K562 (cell line): Measurements from ENCODE around the gene NGRN. TPM values are rescaled to one million over a fixed set of nuclear protein-coding genes. Genes with fewer than 3 reads are reported as not detected.

Experiments used
- CCAR2 ChIP-seq: fragments of 200-400 bp; formaldehyde crosslinking; IDR thresholded peaks from 2 replicates; pipeline ENCODE4 v1.6.1; 2017; ENCODE audit warnings: mild to moderate bottlenecking, low read depth, low read length
- CHAMP1 ChIP-seq: fragments of 450-650 bp; IDR thresholded peaks from 2 replicates; pipeline ENCODE4 v1.6.1; 2016; ENCODE audit warnings: mild to moderate bottlenecking
- E2F6 ChIP-seq, 2 experiments: IDR thresholded peaks; 2 replicates each; pipeline ENCODE4 v1.6.1; 2011; ENCODE audit warnings: borderline replicate concordance in 1 of 2, control low read depth in 1 of 2, low read depth in 1 of 2, low read length in 1 of 2, mild to moderate bottlenecking in 1 of 2, mixed read lengths in 1 of 2, moderate library complexity in 1 of 2; ENCODE audit not compliant: insufficient read depth in 1 of 2, insufficient read length in 1 of 2, poor library complexity in 1 of 2, severe bottlenecking in 1 of 2; ENCODE audit errors: extremely low read depth in 1 of 2
- EP400 ChIP-seq: fragments of 450-650 bp; IDR thresholded peaks from 2 replicates; pipeline ENCODE4 v1.6.1; 2017; ENCODE audit warnings: antibody characterized with exemption, mild to moderate bottlenecking, moderate library complexity
- ETV1 ChIP-seq: fragments of 450-650 bp; conservative IDR thresholded peaks from 2 replicates; pipeline ENCODE4 v1.6.1; 2016; ENCODE audit warnings: missing genetic modification characterization, control low read depth, low read depth, missing compliant biosample characterization
- ETV6 ChIP-seq, 3 experiments: fragments of 150-350 bp in 1 of 3; sonication (generic) in 1 of 3; formaldehyde crosslinking in 1 of 3; IDR thresholded peaks; 2 replicates each; pipeline versions ENCODE4 v1.6.1 to v1.8.0; 2014 to 2022; ENCODE audit warnings: borderline replicate concordance in 2 of 3, low read depth in 2 of 3, antibody characterized with exemption in 1 of 3, low read length in 1 of 3, mild to moderate bottlenecking in 1 of 3, missing genetic modification reagents in 1 of 3
- HBP1 ChIP-seq: fragments of 450-650 bp; formaldehyde crosslinking; IDR thresholded peaks from 2 replicates; pipeline ENCODE4 v1.4.0; 2022; ENCODE audit warnings: missing genetic modification characterization
- KHSRP ChIP-seq: fragments of 450-650 bp; IDR thresholded peaks from 2 replicates; pipeline ENCODE4 v1.6.1; 2017
- LCOR ChIP-seq: sonication (generic); formaldehyde crosslinking; IDR thresholded peaks from 2 replicates; pipeline ENCODE4 v1.8.0; 2022; ENCODE audit warnings: mild to moderate bottlenecking, missing genetic modification reagents
- MAX ChIP-seq: sonication (generic); formaldehyde crosslinking; IDR thresholded peaks from 2 replicates; pipeline ENCODE4 v1.9.0; 2022; ENCODE audit warnings: mild to moderate bottlenecking, missing genetic modification reagents
- MBD2 ChIP-seq: sonication (generic); IDR thresholded peaks from 2 replicates; pipeline ENCODE4 v1.6.1; 2016; ENCODE audit warnings: low read depth, borderline replicate concordance
- RFX5 ChIP-seq: IDR thresholded peaks from 2 replicates; pipeline ENCODE4 v1.6.1; 2011; ENCODE audit warnings: low read depth, mild to moderate bottlenecking, improper control_type of control experiment, low read length
- RFX7 ChIP-seq: fragments of 250-450 bp; sonication (Bioruptor Pico); IDR thresholded peaks from 2 replicates; pipeline ENCODE4 v1.5.1; 2021; ENCODE audit warnings: mild to moderate bottlenecking
- SIN3A ChIP-seq, 2 experiments: fragments of 150-350 bp in 1 of 2; IDR thresholded peaks; 2 replicates each; pipeline ENCODE4 v1.6.1; 2011 to 2016; ENCODE audit warnings: borderline replicate concordance in 2 of 2, low read depth in 2 of 2, low read length in 2 of 2, mild to moderate bottlenecking in 2 of 2, moderate library complexity in 2 of 2; ENCODE audit not compliant: control insufficient read depth in 1 of 2
- USF1 ChIP-seq: sonication (generic); formaldehyde crosslinking; IDR thresholded peaks from 2 replicates; pipeline ENCODE4 v1.9.0; 2022; ENCODE audit warnings: mild to moderate bottlenecking, missing genetic modification reagents
- WHSC1 ChIP-seq: IDR thresholded peaks from one replicate; pipeline ENCODE4 v1.6.1; 2012; ENCODE audit warnings: low read length, control low read depth, inconsistent platforms
- XRCC3 ChIP-seq: fragments of 450-650 bp; IDR thresholded peaks from 2 replicates; pipeline ENCODE4 v1.6.1; 2017; ENCODE audit warnings: mild to moderate bottlenecking, moderate library complexity
- ZNF584 ChIP-seq: fragments of 200-800 bp; sonication (Bioruptor generic); IDR thresholded peaks from 2 replicates; pipeline ENCODE4 v1.6.1; 2016; ENCODE audit warnings: low read depth, mild to moderate bottlenecking, missing genetic modification characterization, missing compliant biosample characterization
- ZNF75A ChIP-seq: fragments of 450-650 bp; formaldehyde crosslinking; IDR thresholded peaks from 2 replicates; pipeline ENCODE4 v1.4.0; 2020; ENCODE audit warnings: mild to moderate bottlenecking
- ZSCAN32 ChIP-seq: fragments of 450-650 bp; formaldehyde crosslinking; IDR thresholded peaks from 2 replicates; pipeline ENCODE4 v1.4.0; 2020; ENCODE audit warnings: mild to moderate bottlenecking, moderate library complexity
- polyA plus RNA-seq, 8 experiments: library from polyadenylated mRNA; depleted of rRNA in 4 of 8; stranded (reverse) in 5 of 8; unstranded in 3 of 8; fragments of >200 nt; fragmentation: Nextera tagmentation in 2 of 8; fragmentation: Illumina TruSeq in 1 of 8; extraction: Ambion mirVana in 2 of 8; extraction: Trizol in 1 of 8; gene quantifications; 2 replicates each; pipeline versions ENCODE4 v1.2.1 to v1.2.3, GENCODE V29; 2011 to 2014; ENCODE audit warnings: inconsistent platforms in 1 of 8, missing spikeins in 1 of 8
- total RNA-seq, 7 experiments: library from RNA; depleted of rRNA in 6 of 7; stranded (reverse); fragments of >200 nt in 6 of 7; fragmentation: Illumina TruSeq in 2 of 7; extraction: Trizol in 2 of 7; gene quantifications; 2 replicates each; pipeline versions ENCODE4 v1.2.1 to v1.2.3, GENCODE V29; 2011 to 2021; ENCODE audit warnings: low replicate concordance in 1 of 7

NGRN gene
- total and polyA plus RNA-seq, 9 of the 15 experiments (the other 6 are each of a cell fraction or from before 2014, with no cell fraction given), result 14.0 to 73.4 (median 60.0) TPM

- peak; percentile 81 to 84; a peak in 3 of 4 replicates for TF ChIP-seq ETV6 (IDR thresholded peaks at IDR 0.05; ENCODE audit: borderline replicate concordance in 1 of 2, low read depth in 2 of 2, low read length in 1 of 2)
- TF ChIP-seq ETV6 (CRISPR knock-in tag; IDR thresholded peaks at IDR 0.05; ENCODE audit: borderline replicate concordance), result no peak
- TF ChIP-seq USF1 (CRISPR knock-in tag), result no peak
- TF ChIP-seq XRCC3, result no peak
- peak; percentile 94 for TF ChIP-seq ETV1 (tag)
- TF ChIP-seq LCOR (CRISPR knock-in tag), result peak; percentile 23
- TF ChIP-seq ZNF584 (CRISPR knock-in tag), result no peak
- no peak for TF ChIP-seq ZSCAN32 (CRISPR knock-in tag)
- TF ChIP-seq E2F6 (IDR thresholded peaks at IDR 0.05; ENCODE audit: borderline replicate concordance in 1 of 2, extremely low read depth in 1 of 2, insufficient read depth in 1 of 2, insufficient read length in 1 of 2, low read depth in 1 of 2, low read length in 1 of 2, poor library complexity in 1 of 2, severe bottlenecking in 1 of 2), result peak; percentile 87
- no peak for TF ChIP-seq WHSC1
- TF ChIP-seq RFX5, result no peak
- TF ChIP-seq MBD2, result peak; percentile 81; the same call in 1 of the 2 replicates
- TF ChIP-seq SIN3A (IDR thresholded peaks at IDR 0.05; ENCODE audit: borderline replicate concordance in 2 of 2, control insufficient read depth in 1 of 2, low read depth in 2 of 2, low read length in 2 of 2), result peak; percentile 40 to 88; a peak in 2 of 4 replicates
- no peak for TF ChIP-seq CCAR2
- TF ChIP-seq RFX7, result no peak
- peak; percentile 97 for TF ChIP-seq EP400
- no peak for TF ChIP-seq HBP1 (CRISPR knock-in tag)
- TF ChIP-seq MAX, result peak; percentile 90
- TF ChIP-seq CHAMP1, result no peak
- TF ChIP-seq KHSRP, result no peak
- TF ChIP-seq ZNF75A (CRISPR knock-in tag), result no peak
Measured at GRCh38 chr15:90265271-90266060, at the start of gene NGRN (continued).
